Duodenal mucosa (tissue), 2 donors: ENCODE results near the gene SLC4A1AP.

Experiments used
- H3K27ac ChIP-seq: one replicate; pipeline ENCODE4 v1.7.0; 2013; ENCODE audit warnings: low read depth, low read length
- H3K27me3 ChIP-seq, 2 donors: one replicate each; pipeline ENCODE4 v1.7.0; 2013; ENCODE audit warnings: low read length in 2 of 2, control low read depth in 1 of 2; ENCODE audit not compliant: insufficient read depth in 2 of 2, control insufficient read depth in 1 of 2
- H3K36me3 ChIP-seq, 2 donors: one replicate each; pipeline ENCODE4 v1.7.0; 2013; ENCODE audit warnings: low read length in 2 of 2, control low read depth in 1 of 2; ENCODE audit not compliant: insufficient read depth in 2 of 2, control insufficient read depth in 1 of 2
- H3K4me1 ChIP-seq, 2 donors: one replicate each; pipeline ENCODE4 v1.7.0; 2013; ENCODE audit warnings: low read length in 2 of 2, control low read depth in 1 of 2; ENCODE audit not compliant: insufficient read depth in 2 of 2, control insufficient read depth in 1 of 2
- H3K4me3 ChIP-seq, 2 donors: one replicate each; pipeline ENCODE4 v1.7.0; 2013; ENCODE audit warnings: low read length in 2 of 2, low read depth in 1 of 2
- H3K9ac ChIP-seq, 2 donors: one replicate each; pipeline ENCODE4 v1.7.0; 2013; ENCODE audit warnings: low read length in 2 of 2, low read depth in 1 of 2
- H3K9me3 ChIP-seq, 2 donors: one replicate each; pipeline ENCODE4 v1.7.0; 2013; ENCODE audit warnings: low read length in 2 of 2, control low read depth in 1 of 2; ENCODE audit not compliant: control insufficient read depth in 1 of 2

The SLC4A1AP gene

GRCh38 chr2:27651056-27651455 is 12.6 kb upstream of the SLC4A1AP start:
- Histone ChIP-seq H3K4me3 (no peak overlapping the region), H3K27me3 (no peaks in the 10 kb centered on the region), H3K27ac (no peak overlapping the region), H3K9ac (no peak overlapping the region), H3K36me3 (peaks cover 50 to 88% of the 10 kb centered on the region in 2 donors), H3K4me1 (no peaks in the 10 kb centered on the region), H3K9me3 (no peaks in the 10 kb centered on the region)

GRCh38 chr2:27652341-27652740 is 11.3 kb upstream of the SLC4A1AP start:
- Histone ChIP-seq H3K4me1 (no peaks in the 10 kb centered on the region), H3K27me3 (no peaks in the 10 kb centered on the region), H3K27ac (no peak overlapping the region), H3K4me3 (no peak overlapping the region), H3K36me3 (peaks cover 54 to 92% of the 10 kb centered on the region in 2 donors), H3K9ac (no peak overlapping the region), H3K9me3 (no peaks in the 10 kb centered on the region)

- H3K36me3 ChIP-seq = peaks cover 51 to 92% of the 10 kb centered on the region in 2 donors
- H3K9me3 ChIP-seq = no peaks in the 10 kb centered on the region
- no peaks in the 10 kb centered on the region for H3K4me1 ChIP-seq
- no peak overlapping the region for H3K9ac ChIP-seq
- no peak overlapping the region for H3K4me3 ChIP-seq
- H3K27ac ChIP-seq = no peak overlapping the region
- no peaks in the 10 kb centered on the region for H3K27me3 ChIP-seq
These were observed 10.9 kb upstream of the SLC4A1AP start for GRCh38 chr2:27652790-27653189.

GRCh38 chr2:27653397-27653796 is 10.3 kb upstream of the SLC4A1AP start:
- Histone ChIP-seq H3K27me3 (no peaks in the 10 kb centered on the region), H3K9me3 (no peaks in the 10 kb centered on the region), H3K4me1 (no peaks in the 10 kb centered on the region), H3K4me3 (no peak overlapping the region), H3K9ac (no peak overlapping the region), H3K27ac (no peak overlapping the region), H3K36me3 (peaks cover 49 to 91% of the 10 kb centered on the region in 2 donors)

- Histone ChIP-seq H3K4me1 (no peaks in the 10 kb centered on the region), H3K27me3 (no peaks in the 10 kb centered on the region), H3K9me3 (no peaks in the 10 kb centered on the region), H3K4me3 (no peak overlapping the region), H3K27ac (no peak overlapping the region), H3K36me3 (peaks cover 48 to 91% of the 10 kb centered on the region in 2 donors), H3K9ac (no peak overlapping the region)
These were observed 8.3 kb upstream of the SLC4A1AP start for GRCh38 chr2:27655155-27655951.

- H3K9me3 ChIP-seq = no peaks in the 10 kb centered on the region
These were observed 2.3 kb upstream of the SLC4A1AP start for GRCh38 chr2:27661371-27661770.

GRCh38 chr2:27664154-27664574 is 475 bp downstream of the SLC4A1AP start:
- Histone ChIP-seq H3K4me3 (peak overlapping the region; percentile 95), H3K9me3 (no peaks in the 10 kb centered on the region), H3K27me3 (no peaks in the 10 kb centered on the region), H3K27ac (peak overlapping the region; percentile 91), H3K4me1 (peaks cover 17 to 28% of the 10 kb centered on the region in 2 donors), H3K9ac (peak overlapping the region; percentile 79 to 93), H3K36me3 (peaks cover 18 to 45% of the 10 kb centered on the region in 2 donors)

More at GRCh38 chr2:27661371-27661770, 2.3 kb upstream of the SLC4A1AP start:
- H3K4me3 ChIP-seq = no peak overlapping the region
- peaks cover 16 to 52% of the 10 kb centered on the region in 2 donors for H3K36me3 ChIP-seq
- H3K27me3 ChIP-seq = no peaks in the 10 kb centered on the region
- no peak overlapping the region for H3K9ac ChIP-seq
- no peak overlapping the region for H3K27ac ChIP-seq
- peaks cover 17 to 28% of the 10 kb centered on the region in 2 donors for H3K4me1 ChIP-seq

- Histone ChIP-seq H3K27ac (no peak overlapping the region), H3K4me3 (peak overlapping the region; percentile 95), H3K27me3 (no peaks in the 10 kb centered on the region), H3K4me1 (peaks cover 17 to 28% of the 10 kb centered on the region in 2 donors), H3K36me3 (peaks cover 15 to 45% of the 10 kb centered on the region in 2 donors), H3K9ac (peak overlapping the region; percentile 79 to 93), H3K9me3 (no peaks in the 10 kb centered on the region)
These were observed 1.1 kb downstream of the SLC4A1AP start for GRCh38 chr2:27664622-27665363.

- Histone ChIP-seq H3K36me3 (peaks cover 18 to 28% of the 10 kb centered on the region in 2 donors), H3K27me3 (no peaks in the 10 kb centered on the region), H3K4me3 (no peak overlapping the region), H3K4me1 (peaks cover 12 to 24% of the 10 kb centered on the region in 2 donors), H3K27ac (no peak overlapping the region), H3K9me3 (no peaks in the 10 kb centered on the region), H3K9ac (no peak overlapping the region)
These were observed 3.8 kb downstream of the SLC4A1AP start for GRCh38 chr2:27667446-27667845.

GRCh38 chr2:27671235-27671634 is 7.5 kb downstream of the SLC4A1AP start:
- H3K27ac ChIP-seq = no peak overlapping the region

More at GRCh38 chr2:27671235-27671634, 7.5 kb downstream of the SLC4A1AP start:
- Histone ChIP-seq H3K4me3 (no peak overlapping the region), H3K9ac (no peak overlapping the region), H3K4me1 (no peaks in the 10 kb centered on the region), H3K27me3 (no peaks in the 10 kb centered on the region), H3K9me3 (no peaks in the 10 kb centered on the region), H3K36me3 (peaks cover 23 to 48% of the 10 kb centered on the region in 2 donors)
